ENCODE measurements around the gene RBFOX2. TPM values are rescaled to one million over a fixed set of nuclear protein-coding genes. Genes with fewer than 3 reads are reported as not detected.

The RBFOX2 gene
- total and polyA plus RNA-seq, 10 donors, result 2.6 to 39.6 (median 31.8) TPM

DNA sequence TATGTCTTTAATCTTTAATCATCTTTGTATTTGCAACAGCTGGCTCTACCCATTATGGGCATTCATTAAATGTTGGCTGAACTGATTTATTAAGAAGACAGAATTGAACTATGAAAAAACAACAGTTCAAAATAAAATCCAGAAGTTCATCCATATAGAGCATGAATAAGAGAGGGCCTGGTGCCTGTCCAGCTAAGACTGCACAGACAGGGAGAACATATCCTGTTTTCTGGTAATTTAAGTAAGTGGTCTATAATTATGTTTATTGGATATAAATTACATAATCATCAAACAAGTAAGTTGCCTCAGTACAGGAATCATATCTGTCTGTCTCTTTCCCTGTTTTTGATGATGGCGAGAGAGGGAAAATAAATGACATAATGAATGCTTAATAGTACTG is 137.2 kb downstream of the RBFOX2 start:
- Histone ChIP-seq H3K9me3 (no peaks in the 10 kb centered on the region), H3K4me3 (no peak overlapping the region), H3K36me3 (no peaks in the 10 kb centered on the region), H3K4me1 (peaks cover 0 to 19% (median 4%) of the 10 kb centered on the region in 6 donors), H3K27me3 (replicated peaks in 1 of 7) (peaks cover 0 to 11% (median 0%) of the 10 kb centered on the region in 7 donors), H3K27ac (no peak overlapping the region)
- DNase-seq, result no peak
- TF ChIP-seq POLR2A (IDR thresholded peaks at IDR 0.05) (no peak), POLR2AphosphoS5 (IDR thresholded peaks at IDR 0.05) (no peak)
- TF ChIP-seq, protein P1, sequence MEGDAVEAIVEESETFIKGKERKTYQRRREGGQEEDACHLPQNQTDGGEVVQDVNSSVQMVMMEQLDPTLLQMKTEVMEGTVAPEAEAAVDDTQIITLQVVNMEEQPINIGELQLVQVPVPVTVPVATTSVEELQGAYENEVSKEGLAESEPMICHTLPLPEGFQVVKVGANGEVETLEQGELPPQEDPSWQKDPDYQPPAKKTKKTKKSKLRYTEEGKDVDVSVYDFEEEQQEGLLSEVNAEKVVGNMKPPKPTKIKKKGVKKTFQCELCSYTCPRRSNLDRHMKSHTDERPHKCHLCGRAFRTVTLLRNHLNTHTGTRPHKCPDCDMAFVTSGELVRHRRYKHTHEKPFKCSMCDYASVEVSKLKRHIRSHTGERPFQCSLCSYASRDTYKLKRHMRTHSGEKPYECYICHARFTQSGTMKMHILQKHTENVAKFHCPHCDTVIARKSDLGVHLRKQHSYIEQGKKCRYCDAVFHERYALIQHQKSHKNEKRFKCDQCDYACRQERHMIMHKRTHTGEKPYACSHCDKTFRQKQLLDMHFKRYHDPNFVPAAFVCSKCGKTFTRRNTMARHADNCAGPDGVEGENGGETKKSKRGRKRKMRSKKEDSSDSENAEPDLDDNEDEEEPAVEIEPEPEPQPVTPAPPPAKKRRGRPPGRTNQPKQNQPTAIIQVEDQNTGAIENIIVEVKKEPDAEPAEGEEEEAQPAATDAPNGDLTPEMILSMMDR (IDR thresholded peaks at IDR 0.05 in 8 of 11, conservative IDR thresholded peaks at IDR 0.05 in 3 of 11), result no peak
- intact Hi-C loops (cut with DNase I; ENCODE audit: low total_unique reads), result no loop called here
- WGBS, 5 donors, result 95 to 98% (median 97%) methylated on average over 1 of the region's 1 CpG

DNA sequence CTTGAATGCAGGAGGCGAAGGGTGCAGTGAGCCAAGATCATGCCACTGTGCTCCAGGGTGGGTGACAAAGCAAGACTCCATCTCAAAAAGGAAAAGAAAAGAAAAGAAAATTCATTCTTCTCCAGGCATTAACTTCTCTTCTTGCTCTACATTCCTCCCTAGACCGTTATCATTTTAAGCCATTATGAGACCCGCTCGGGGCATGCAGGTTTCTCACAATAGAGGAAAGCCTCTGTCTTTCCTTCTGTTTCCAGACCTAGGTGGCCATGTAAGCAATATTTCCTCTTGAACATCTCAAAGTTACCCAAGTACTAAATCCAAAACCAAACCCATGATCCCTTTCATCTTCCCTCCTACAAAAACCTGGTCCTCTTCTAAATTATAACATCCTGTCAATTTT is 139.6 kb downstream of the RBFOX2 start:
- Histone ChIP-seq H3K4me1 (peaks cover 0 to 11% (median 4%) of the 10 kb centered on the region in 6 donors), H3K27me3 (replicated peaks in 1 of 7) (peaks cover 0 to 11% (median 0%) of the 10 kb centered on the region in 7 donors), H3K9me3 (no peaks in the 10 kb centered on the region), H3K36me3 (no peaks in the 10 kb centered on the region), H3K4me3 (no peak overlapping the region), H3K27ac (no peak overlapping the region)
- intact Hi-C loops (cut with DNase I; ENCODE audit: low total_unique reads), result no loop called here
- no peak for DNase-seq
- no peak for TF ChIP-seq POLR2A (IDR thresholded peaks at IDR 0.05)
- TF ChIP-seq, protein P1 (IDR thresholded peaks at IDR 0.05 in 8 of 11, conservative IDR thresholded peaks at IDR 0.05 in 3 of 11), result no peak
- no peak for TF ChIP-seq POLR2AphosphoS5 (IDR thresholded peaks at IDR 0.05)
- 94 to 100% (median 96%) methylated on average over 4 of the region's 4 CpGs for WGBS, 5 donors

DNA sequence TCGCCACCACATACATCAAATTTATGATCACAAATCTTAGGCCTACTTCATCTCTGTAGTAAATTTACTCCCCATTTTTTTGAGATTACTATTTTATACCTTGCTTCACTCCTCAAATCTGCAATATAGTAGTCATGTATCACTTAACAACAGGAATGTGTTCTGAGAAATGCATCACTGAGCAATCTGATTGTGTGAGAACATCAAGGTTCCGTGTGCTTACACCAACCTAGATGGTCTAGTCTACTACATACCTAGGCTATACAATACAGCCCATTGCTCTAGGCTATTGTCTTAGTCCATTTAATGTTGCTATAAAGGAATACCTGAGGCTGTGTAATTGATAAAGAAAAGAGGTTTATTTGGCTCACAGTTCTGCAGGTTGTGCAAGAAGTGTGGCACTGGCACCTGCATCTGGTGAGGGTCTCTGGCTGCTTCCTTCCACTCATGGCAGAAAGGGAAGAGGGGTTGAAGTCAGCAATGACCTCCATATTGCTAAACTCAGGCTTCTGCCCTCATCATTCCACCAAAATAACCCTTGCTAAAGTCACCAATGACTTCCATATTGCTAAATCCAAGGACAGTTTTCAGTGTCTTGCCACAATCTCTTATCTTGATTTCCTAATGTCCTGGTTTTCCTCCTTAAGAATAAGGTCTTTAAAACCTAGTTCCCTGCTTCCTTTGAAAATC is 140.3 kb downstream of the RBFOX2 start:
- Histone ChIP-seq H3K4me3 (no peak overlapping the region), H3K27ac (no peak overlapping the region), H3K9me3 (no peaks in the 10 kb centered on the region), H3K36me3 (no peaks in the 10 kb centered on the region), H3K27me3 (replicated peaks in 1 of 7) (peaks cover 0 to 11% (median 0%) of the 10 kb centered on the region in 7 donors), H3K4me1 (peaks cover 0 to 15% (median 6%) of the 10 kb centered on the region in 6 donors)
- intact Hi-C loops (cut with DNase I; ENCODE audit: low total_unique reads), result no loop called here
- no peak for DNase-seq
- TF ChIP-seq POLR2A (IDR thresholded peaks at IDR 0.05) (no peak), POLR2AphosphoS5 (IDR thresholded peaks at IDR 0.05) (no peak)
- TF ChIP-seq, protein P1 (IDR thresholded peaks at IDR 0.05 in 8 of 11, conservative IDR thresholded peaks at IDR 0.05 in 3 of 11), result no peak
- 93 to 98% (median 95%) methylated on average over 2 of the region's 2 CpGs for WGBS, 5 donors

DNA sequence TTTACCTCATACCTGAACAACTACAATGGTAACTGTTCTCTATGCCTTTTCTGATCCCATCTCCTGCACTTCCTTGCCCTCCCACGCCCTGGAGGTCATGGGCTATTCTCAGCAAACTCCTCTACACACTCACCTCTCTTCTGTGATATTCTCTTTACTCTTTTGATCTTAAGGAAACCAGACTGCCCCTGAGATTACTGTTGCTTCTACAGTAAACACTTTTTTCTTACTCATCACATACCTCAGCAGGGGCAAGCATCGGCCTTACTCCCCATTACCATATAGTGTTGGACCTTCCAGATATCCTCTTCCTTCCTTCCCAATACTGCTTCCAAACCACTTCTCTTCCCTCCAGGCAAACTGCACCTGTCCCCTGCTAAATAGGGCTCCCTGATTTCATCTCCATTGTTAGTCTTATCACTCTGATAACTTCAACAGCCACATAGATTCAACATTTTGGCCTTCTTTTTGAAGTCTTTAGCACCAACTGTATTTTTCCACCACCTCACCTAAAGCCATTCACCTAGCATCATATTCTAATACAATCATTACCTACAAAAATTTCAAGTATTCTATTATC is 141.2 kb downstream of the RBFOX2 start:
- 86 to 93% (median 90%) methylated on average over 2 of the region's 2 CpGs for WGBS, 5 donors

More for the DNA sequence above, 141.2 kb downstream of the RBFOX2 start:
- H3K27me3 ChIP-seq (replicated peaks in 1 of 7), result peaks cover 0 to 7% (median 0%) of the 10 kb centered on the region in 7 donors
- no peaks in the 10 kb centered on the region for H3K9me3 ChIP-seq
- no peak overlapping the region for H3K4me3 ChIP-seq
- peaks cover 6 to 17% (median 9%) of the 10 kb centered on the region in 6 donors for H3K4me1 ChIP-seq
- H3K27ac ChIP-seq, result no peak overlapping the region
- TF ChIP-seq, protein P1 (IDR thresholded peaks at IDR 0.05 in 8 of 11, conservative IDR thresholded peaks at IDR 0.05 in 3 of 11), result no peak
- TF ChIP-seq POLR2A (IDR thresholded peaks at IDR 0.05) (no peak), POLR2AphosphoS5 (IDR thresholded peaks at IDR 0.05) (no peak)
- intact Hi-C loops (cut with DNase I; ENCODE audit: low total_unique reads), result no loop called here
- DNase-seq, result no peak
- no peaks in the 10 kb centered on the region for H3K36me3 ChIP-seq
